ENCODE data around the gene LRFN2.

LRFN2 gene

DNA sequence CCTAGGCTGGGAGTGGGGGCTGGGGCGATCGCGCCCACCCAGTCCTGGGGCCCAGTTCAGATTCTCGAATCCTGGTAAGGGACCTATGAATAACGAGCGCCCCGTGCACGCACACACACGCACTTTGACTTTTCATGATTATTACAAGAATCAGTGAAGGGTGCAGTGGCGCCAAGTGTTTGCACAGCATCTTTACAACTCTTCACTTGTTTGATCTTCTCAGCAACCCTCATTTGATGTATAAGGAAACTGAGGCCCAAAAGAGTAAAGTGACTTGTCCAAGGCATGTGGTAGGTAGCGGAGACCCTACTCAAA is 863 bp upstream of the LRFN2 start:
- intact Hi-C loops (cut with DNase I): no loop called here

DNA sequence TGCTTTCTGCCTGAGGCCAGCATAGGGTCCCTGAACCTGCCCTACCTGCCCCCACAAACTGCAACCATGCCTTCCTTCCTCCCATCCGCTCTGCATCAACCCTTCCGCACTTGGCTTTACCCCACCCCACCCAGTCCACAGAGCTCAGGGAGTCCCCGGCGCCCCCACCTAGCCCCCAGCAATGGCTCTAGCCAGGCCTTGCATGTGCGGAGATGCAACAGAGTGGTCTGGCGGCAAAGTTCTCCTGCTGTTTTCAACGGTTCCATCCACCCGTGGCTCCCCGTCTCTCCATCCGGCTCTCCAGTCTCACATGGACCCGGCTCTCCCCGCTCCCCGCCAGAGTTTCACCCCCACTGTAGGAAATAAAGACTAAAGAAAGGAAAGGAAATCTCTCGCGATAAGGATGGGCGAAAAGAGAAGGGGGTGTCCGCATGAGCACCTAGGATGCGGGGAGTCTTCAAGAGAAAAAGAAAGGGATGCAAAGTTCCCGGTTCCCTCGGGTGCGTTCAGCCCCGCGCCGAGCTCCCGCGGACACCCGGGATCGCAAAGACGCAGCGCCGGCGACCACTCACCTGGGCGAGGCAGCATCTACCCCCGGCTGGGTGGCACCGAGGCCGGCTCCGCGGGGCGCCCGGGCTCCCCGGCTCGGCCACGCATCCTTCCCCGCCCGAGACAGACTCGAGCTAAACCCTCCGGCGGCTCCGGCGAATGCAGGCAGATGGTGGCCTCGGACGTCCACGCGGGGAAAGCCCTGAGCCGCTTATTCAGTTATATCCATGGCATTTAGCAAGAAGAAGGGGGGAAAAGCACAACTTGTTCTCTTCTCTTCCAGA is 579 bp downstream of the LRFN2 start:
- DNase-seq: peak in 8 of 10 donors; percentile 20 to 91 (median 44)
- intact Hi-C loops (cut with DNase I): no loop called here

More for the DNA sequence above, 863 bp upstream of the LRFN2 start:
- DNase-seq: no peak

GRCh38 chr6:40585651-40586269 is 1.4 kb downstream of the LRFN2 start:
- intact Hi-C loops (cut with DNase I): no loop called here
- peak in 4 of 10 donors; percentile 27 to 84 (median 54) for DNase-seq

DNA sequence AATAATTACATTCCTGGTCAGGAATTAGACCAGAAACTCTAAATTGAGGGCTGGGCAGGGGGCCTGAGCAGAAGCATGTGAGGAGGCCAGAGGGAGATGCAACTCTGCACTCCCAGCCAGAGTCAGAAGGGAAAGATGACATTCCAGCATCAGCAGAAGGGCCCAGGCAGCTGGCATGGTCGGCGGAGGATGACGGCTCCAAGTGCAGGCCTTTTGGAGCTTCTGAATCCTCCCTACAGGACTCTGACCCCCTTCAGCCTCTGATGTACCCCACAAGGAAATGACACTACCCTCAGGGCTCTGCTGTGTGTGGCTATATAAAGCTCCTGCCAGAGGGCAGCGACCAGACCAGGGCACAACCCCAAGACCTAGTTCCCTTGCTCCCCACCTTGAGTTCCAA is 1.9 kb downstream of the LRFN2 start:
- intact Hi-C loops (cut with DNase I): no loop called here
- DNase-seq: peak in 3 of 10 donors; percentile 9 to 74 (median 57)

- intact Hi-C loops (cut with DNase I): no loop called here
- DNase-seq: peak in 5 of 10 donors; percentile 28 to 92 (median 83)
These were observed 2.4 kb downstream of the LRFN2 start for GRCh38 chr6:40584741-40585140.

GRCh38 chr6:40583709-40584108 is 3.5 kb downstream of the LRFN2 start:
- intact Hi-C loops (cut with DNase I): no loop called here
- DNase-seq: no peak

DNA sequence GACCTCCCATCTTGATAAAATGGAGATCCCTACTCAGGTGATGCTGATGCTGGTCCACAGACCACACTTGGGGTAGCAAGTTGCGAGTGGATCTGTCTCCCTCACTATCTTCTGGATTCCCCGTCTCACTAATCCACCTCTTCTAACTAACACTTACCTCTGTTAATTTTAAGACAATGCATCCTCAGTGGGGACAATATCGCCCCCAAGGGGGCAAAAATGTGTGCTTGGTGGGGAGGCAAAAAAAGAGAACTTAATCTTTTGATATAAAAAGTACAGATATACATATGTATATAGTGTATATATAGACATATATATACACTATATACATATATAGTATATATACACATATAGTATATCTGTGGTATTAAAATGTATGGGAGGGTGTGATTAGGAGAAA is 4.3 kb downstream of the LRFN2 start:
- intact Hi-C loops (cut with DNase I): no loop called here

DNA sequence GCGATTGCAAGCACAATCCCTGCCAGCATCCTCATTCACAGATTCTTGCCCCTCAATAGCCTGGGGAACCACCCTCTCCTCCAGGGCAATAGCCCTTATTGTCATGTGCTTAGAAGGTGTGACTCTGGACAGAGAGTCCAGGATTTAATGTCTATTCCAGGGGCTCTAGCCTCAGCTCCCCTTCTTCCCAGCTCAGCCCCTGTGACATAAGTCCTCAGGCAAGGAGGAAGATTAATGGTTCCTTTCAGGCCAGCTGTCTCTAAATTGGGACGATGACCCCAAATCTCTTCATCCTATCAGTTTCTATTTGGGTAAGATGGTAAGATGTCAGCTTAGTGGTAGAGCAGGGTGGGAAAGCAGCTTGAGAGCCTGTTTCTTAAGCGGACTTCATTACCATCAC is 8.1 kb downstream of the LRFN2 start:
- intact Hi-C loops (cut with DNase I): no loop called here
- no peak for DNase-seq

More for the DNA sequence above, 4.3 kb downstream of the LRFN2 start:
- no peak for DNase-seq

DNA sequence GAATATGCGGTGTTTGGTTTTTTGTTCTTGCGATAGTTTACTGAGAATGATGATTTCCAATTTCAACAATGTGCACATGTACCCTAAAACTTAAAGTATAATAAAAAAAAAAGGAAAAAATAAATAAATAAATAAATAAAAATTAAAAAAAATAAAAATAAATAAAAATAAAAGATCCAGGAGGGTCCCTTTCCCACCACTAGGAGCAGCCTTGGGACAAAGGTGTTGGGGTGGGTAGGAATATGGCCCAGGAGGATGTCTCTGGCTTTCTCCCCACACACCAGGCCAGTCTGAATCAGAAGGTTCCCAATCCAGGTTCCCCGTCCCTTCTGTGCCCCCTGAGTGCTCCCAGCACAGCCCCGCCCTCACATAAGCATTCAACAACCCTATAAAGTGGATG is 9.5 kb downstream of the LRFN2 start:
- DNase-seq: no peak
- intact Hi-C loops (cut with DNase I): no loop called here

DNA sequence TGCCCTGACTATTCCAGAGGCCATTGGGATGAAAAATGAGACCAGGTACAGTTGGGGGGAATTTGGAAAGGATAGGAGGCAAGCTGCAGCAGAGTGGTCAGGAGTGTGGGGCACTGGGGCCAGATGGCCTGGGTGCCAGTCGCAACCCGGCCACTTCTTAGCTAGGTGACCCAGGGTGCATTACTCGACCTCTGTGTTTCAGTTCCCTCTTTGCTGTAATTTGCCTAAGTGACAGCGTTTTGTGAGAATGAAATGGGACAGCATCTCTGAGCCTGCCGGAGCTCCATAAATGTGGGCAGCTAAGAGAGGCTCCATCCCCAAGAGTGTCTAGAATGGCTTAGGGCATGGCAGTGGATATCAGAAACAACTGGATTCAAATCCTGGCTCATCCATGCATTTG is 13.9 kb downstream of the LRFN2 start:
- intact Hi-C loops (cut with DNase I): no loop called here
- no peak for DNase-seq

GRCh38 chr6:40569162-40569910 is 17.8 kb downstream of the LRFN2 start:
- intact Hi-C loops (cut with DNase I): no loop called here
- no peak for DNase-seq

DNA sequence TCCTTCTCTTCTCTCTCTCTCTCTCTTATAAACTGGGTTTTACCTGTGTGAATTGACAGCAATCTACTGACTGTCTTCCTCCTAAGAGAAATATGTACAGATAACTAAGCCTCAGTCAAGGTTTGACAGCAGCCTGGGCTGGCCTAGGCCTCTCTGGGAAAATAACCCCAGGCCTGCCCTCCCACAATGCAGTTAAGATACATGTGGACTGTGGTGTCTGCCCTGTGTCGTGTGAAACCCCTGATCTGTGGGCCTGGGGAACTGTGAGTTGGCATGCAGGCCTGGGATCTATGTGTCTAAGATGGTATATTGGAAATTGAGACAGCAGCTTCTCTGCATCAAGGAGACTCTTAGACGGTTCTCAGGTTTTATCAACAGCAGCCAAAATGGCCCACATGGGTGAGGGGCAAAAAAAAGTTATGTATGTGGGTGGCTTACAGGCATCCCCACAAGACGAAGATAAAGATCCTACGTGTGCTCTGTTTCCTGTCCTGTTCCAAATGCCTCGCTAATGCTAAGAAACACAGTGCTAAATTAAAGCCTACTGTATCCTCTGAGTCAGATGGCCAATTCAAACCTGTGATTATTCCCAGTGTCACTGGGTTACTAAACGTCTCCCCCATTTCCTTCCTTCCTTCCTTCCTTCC is 19.0 kb downstream of the LRFN2 start:
- intact Hi-C loops (cut with DNase I): no loop called here
- DNase-seq: no peak

DNA sequence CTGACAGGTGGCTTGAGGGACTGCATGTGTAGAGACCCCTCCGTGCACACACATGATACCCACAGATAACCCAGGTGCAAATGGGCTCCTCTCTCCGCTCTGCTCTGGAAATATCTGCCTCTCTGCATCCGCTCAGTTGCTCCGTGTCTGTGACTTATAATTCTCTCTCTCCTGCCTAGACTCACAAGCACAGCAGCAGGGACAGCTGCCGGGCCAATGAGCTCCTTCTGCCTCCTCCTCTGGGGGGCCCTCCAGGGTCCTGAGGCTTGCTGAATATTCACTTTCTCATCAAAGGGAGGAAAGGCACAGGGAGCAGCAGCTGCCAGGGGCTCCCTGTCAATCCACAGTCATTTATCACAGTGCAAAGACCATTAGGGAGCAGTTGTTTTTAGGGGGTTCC is 24.1 kb downstream of the LRFN2 start:
- intact Hi-C loops (cut with DNase I): no loop called here
- DNase-seq: peak in 1 of 10 donors; percentile 71

- intact Hi-C loops (cut with DNase I): no loop called here
- no peak for DNase-seq
These were observed 28.1 kb downstream of the LRFN2 start for GRCh38 chr6:40559056-40559455.

- DNase-seq: no peak
- intact Hi-C loops (cut with DNase I): no loop called here
These were observed 29.1 kb downstream of the LRFN2 start for GRCh38 chr6:40558102-40558501.

DNA sequence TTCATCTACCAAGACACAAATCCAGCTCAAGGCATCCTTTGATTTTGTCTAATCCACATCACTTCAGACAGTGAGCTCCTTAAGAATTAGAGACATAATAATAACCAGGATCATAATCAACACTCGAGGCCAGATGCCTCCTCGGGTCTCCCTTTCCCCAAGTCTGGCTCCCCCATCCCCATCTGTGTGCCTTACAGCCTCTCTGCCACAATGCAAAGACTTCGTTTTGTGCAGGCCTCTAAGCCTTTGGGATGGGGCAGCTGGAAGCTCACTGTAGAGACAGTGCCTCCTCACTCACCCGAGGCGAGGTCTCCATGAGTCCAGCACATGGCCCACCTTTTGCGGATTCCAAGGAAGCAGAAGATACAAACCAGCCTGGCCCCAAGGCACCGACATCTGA is 30.3 kb downstream of the LRFN2 start:
- intact Hi-C loops (cut with DNase I): no loop called here
- no peak for DNase-seq

- DNase-seq: peak in 1 of 10 donors; percentile 39
- intact Hi-C loops (cut with DNase I): no loop called here
These were observed 31.1 kb downstream of the LRFN2 start for GRCh38 chr6:40556023-40556422.

DNA sequence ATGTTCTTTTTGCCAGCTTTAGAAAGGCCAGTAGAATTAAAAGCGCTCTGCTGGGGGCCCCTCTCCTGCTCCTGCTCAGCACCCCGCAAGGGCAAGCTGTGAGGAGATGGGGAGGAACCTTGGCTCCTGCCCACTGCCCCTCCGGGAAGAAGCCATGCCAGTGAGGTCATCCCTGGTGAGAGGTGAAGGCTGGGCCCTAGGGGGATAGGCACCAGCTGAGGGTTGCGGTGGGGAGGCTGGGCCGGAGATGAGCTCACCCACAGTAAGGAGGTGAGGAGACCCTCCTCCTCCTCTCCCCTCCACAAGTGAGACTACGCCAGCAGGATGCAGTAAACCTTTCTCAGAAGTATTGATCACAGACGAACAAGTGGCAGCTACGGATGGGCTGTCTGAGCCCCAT is 32.1 kb downstream of the LRFN2 start:
- intact Hi-C loops (cut with DNase I): no loop called here
- DNase-seq: no peak

GRCh38 chr6:40552941-40553340 is 34.2 kb downstream of the LRFN2 start:
- DNase-seq: no peak
- intact Hi-C loops (cut with DNase I): no loop called here

DNA sequence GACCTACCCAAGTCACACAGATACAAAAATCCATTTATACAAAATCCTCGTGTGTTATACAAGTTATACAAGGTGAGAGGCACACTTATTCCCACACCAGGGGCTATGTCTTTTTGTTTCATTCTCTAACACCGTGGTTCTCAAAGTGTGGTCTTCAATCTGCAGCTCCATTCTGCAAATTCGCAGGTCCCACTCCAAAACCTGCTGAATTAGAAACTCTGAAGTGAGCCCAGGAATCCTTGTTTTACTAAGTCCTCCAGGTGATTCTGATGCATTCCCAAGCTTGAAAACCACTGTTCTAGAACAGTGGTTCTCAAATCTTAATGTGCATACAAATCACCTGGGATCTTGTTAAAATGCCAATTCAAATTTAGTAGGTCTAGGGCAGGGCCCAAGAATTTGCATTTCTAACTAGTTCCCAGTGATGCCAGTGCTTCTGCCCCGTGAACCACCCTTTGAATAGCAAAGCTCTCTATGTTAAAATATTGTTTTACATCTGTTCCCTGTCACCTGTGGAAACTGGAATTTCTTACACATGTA is 35.1 kb downstream of the LRFN2 start:
- intact Hi-C loops (cut with DNase I): no loop called here
- DNase-seq: no peak

Measured in posterior cingulate gyrus (tissue), 11 donors.